ENCODE data around the gene ADAMTSL5.
"Not testable (repeated sequence)": the region's sequence is repeated elsewhere in the genome, so short reads cannot be mapped to it uniquely, and the experiment has no call there.

Gene ADAMTSL5

GRCh38 chr19:1503089-1503924, 9.5 kb downstream of the ADAMTSL5 start:
- H3K4me3 ChIP-seq (ENCODE audit: low read length), result no peak overlapping the region; the same call in 1 of the 2 replicates

GRCh38 chr19:1502433-1503088, 10.3 kb downstream of the ADAMTSL5 start:
- H3K4me3 ChIP-seq (ENCODE audit: low read length), result no peak overlapping the region

More at GRCh38 chr19:1503089-1503924, 9.5 kb downstream of the ADAMTSL5 start:
- DNase-seq (ENCODE audit: low read depth, low spot score), result peak; percentile 42

GRCh38 chr19:1501200-1501595, 11.6 kb downstream of the ADAMTSL5 start:
- H3K4me3 ChIP-seq (ENCODE audit: low read length), result no peak overlapping the region
- no peak for DNase-seq (ENCODE audit: low read depth, low spot score)

More at GRCh38 chr19:1502433-1503088, 10.3 kb downstream of the ADAMTSL5 start:
- DNase-seq (ENCODE audit: low read depth, low spot score), result no peak

- not testable (repeated sequence) for DNase-seq (ENCODE audit: low read depth, low spot score); H3K4me3 ChIP-seq (ENCODE audit: low read length)
These were observed 13.6 kb downstream of the ADAMTSL5 start for GRCh38 chr19:1499231-1499630.

GRCh38 chr19:1497578-1498235, 15.1 kb downstream of the ADAMTSL5 start:
- DNase-seq (ENCODE audit: low read depth, low spot score), result no peak
- no peak overlapping the region for H3K4me3 ChIP-seq (ENCODE audit: low read length)

- DNase-seq (ENCODE audit: low read depth, low spot score), result no peak
- H3K4me3 ChIP-seq (ENCODE audit: low read length), result no peak overlapping the region
These were observed 15.9 kb downstream of the ADAMTSL5 start for GRCh38 chr19:1496714-1497577.

GRCh38 chr19:1495799-1496713, 16.8 kb downstream of the ADAMTSL5 start:
- H3K4me3 ChIP-seq (ENCODE audit: low read length), result no peak overlapping the region
- no peak for DNase-seq (ENCODE audit: low read depth, low spot score)

GRCh38 chr19:1495051-1495798, 17.6 kb downstream of the ADAMTSL5 start:
- no peak for DNase-seq (ENCODE audit: low read depth, low spot score)
- H3K4me3 ChIP-seq (ENCODE audit: low read length), result no peak overlapping the region

GRCh38 chr19:1494115-1494815, 18.6 kb downstream of the ADAMTSL5 start:
- no peak overlapping the region for H3K4me3 ChIP-seq (ENCODE audit: low read length)

GRCh38 chr19:1492474-1493006, 20.3 kb downstream of the ADAMTSL5 start:
- DNase-seq (ENCODE audit: low read depth, low spot score), result no peak
- no peak overlapping the region for H3K4me3 ChIP-seq (ENCODE audit: low read length)

More at GRCh38 chr19:1494115-1494815, 18.6 kb downstream of the ADAMTSL5 start:
- no peak for DNase-seq (ENCODE audit: low read depth, low spot score)

- H3K4me3 ChIP-seq (ENCODE audit: low read length), result no peak overlapping the region
- DNase-seq (ENCODE audit: low read depth, low spot score), result no peak
These were observed 21.0 kb downstream of the ADAMTSL5 start for GRCh38 chr19:1491849-1492170.

GRCh38 chr19:1491114-1491848, 21.5 kb downstream of the ADAMTSL5 start, which contains the start of gene REEP6:
REEP6 (plus strand) TSS chr19:1491181; CDS start chr19:1491270, 89 bp downstream.
- no peak for DNase-seq (ENCODE audit: low read depth, low spot score)
- peak within 1 kb of the TSS; percentile 69 for H3K4me3 ChIP-seq (ENCODE audit: low read length)

GRCh38 chr19:1490311-1491113, 22.3 kb downstream of the ADAMTSL5 start, which contains the start of gene PCSK4:
PCSK4 (minus strand) TSS chr19:1490350; CDS start chr19:1490346, 4 bp downstream.
- DNase-seq (ENCODE audit: low read depth, low spot score), result peak; percentile 97
- H3K4me3 ChIP-seq (ENCODE audit: low read length), result peak within 1 kb of the TSS; percentile 69

GRCh38 chr19:1489463-1490310, 23.1 kb downstream of the ADAMTSL5 start:
- H3K4me3 ChIP-seq (ENCODE audit: low read length), result peak overlapping the region; percentile 69
- DNase-seq (ENCODE audit: low read depth, low spot score), result peak; percentile 46
